Activated T-helper 2 cell treated with anti-CD3 and anti-CD28 coated beads, Interferon-gamma antibody, Interleukin-2, Interleukin-4, amounts not matched to agents 10 μg/mL and 5 μg/mL and 100 μg/mL, durations not matched to agents 14 hours and 24 hours and 36 hours (primary cell): ENCODE measurements around the gene NEURL1. TPM values are rescaled to one million over a fixed set of nuclear protein-coding genes. Genes with fewer than 3 reads are reported as not detected.
"Not testable (repeated sequence)": the region's sequence is repeated elsewhere in the genome, so short reads cannot be mapped to it uniquely, and the experiment has no call there.

ENCODE experiments used
- DNase-seq: peaks from one replicate; pipeline ENCODE4 v3.0.0; 2021; ENCODE audit warnings: low spot score
- H3K27ac Mint-ChIP-seq: one replicate; pipeline ENCODE4 v1.8.0; 2021; ENCODE audit warnings: mixed read lengths
- H3K27me3 Mint-ChIP-seq: one replicate; pipeline ENCODE4 v1.8.0; 2021; ENCODE audit warnings: low read depth, mixed read lengths
- H3K36me3 Mint-ChIP-seq: one replicate; pipeline ENCODE4 v1.8.0; 2021; ENCODE audit warnings: low read depth, mixed read lengths
- H3K4me1 Mint-ChIP-seq: one replicate; pipeline ENCODE4 v1.8.0; 2021; ENCODE audit warnings: low read depth, mixed read lengths
- H3K4me3 Mint-ChIP-seq: one replicate; pipeline ENCODE4 v1.8.0; 2021; ENCODE audit warnings: low read depth, mild to moderate bottlenecking, moderate library complexity, mixed read lengths
- H3K9me3 Mint-ChIP-seq: one replicate; pipeline ENCODE4 v1.8.0; 2021; ENCODE audit warnings: mixed read lengths
- intact Hi-C: fragments of 100-400 bp; cut with micrococcal nuclease; formaldehyde crosslinking; loops from one replicate; pipeline ENCODE4 v1.15.1; 2023
- total RNA-seq: library from RNA; stranded (reverse); gene quantifications from 2 replicates; pipeline ENCODE4 v1.2.3, GENCODE V29; 2022

Gene NEURL1
- total RNA-seq, 1 donor from 2014 or later, result 2.2 TPM

DNA sequence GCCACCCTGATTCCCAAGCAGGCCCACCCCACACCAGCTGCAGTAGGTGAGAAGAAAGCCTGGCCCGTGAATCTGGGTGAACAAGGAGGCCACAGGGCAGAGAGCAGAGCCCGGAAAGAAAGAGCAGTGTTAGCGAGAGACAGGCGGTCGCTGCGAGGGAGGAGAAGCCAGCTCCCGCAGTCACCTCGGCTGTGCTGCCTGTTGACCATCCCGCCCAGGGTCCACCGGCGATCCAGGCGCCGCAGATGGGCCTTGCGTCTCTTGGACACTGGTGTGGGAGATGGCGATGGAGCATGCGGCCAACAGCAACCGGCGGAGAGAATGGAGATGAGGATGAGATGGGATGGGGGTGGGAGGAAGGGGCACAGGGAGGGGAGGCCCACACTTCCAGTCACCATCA lies 128.8 kb downstream of the NEURL1 start:
- H3K4me1 Mint-ChIP-seq, result no peaks in the 10 kb centered on the region
- no peak overlapping the region for H3K27ac Mint-ChIP-seq
- no peak overlapping the region for H3K4me3 Mint-ChIP-seq

DNA sequence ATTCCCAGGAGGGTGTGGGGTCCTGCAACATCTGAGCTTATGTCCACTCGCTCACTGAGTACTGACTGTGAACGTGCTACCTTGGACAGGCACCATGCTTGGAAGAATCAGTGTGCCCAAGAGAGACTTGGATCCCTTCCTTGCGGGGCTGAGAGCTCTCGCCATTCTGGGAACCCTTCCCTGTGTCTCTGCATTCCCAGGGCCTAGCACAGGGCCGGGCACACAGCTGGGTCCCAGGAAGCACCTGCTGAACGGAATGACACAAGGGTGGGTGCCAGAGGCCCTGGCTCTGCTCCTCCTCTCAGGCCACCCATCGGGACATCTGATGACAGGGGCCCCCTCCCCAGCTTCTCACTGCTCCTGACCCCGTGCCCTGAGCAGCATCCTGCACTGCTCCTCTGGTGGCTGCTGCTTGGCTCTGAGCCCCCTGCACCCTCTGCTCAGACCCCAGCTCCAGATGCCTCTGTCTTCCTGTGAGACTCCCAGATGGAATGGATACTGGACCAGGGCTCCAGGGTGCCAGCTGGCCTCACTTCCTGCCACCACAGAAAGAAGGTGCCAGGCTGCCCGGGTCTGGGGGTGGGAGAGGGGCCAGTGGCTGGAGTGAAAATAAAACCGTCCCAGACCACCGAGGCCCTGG lies 129.6 kb downstream of the NEURL1 start:
- DNase-seq, result no peak
- Mint-ChIP-seq H3K36me3 (no peaks in the 10 kb centered on the region), H3K27ac (no peak overlapping the region), H3K9me3 (no peaks in the 10 kb centered on the region), H3K4me3 (no peak overlapping the region), H3K27me3 (no peaks in the 10 kb centered on the region), H3K4me1 (no peaks in the 10 kb centered on the region)
- intact Hi-C loops, result no loop called here

More for the DNA sequence above, 128.8 kb downstream of the NEURL1 start:
- intact Hi-C loops, result no loop called here
- no peak for DNase-seq
- Mint-ChIP-seq H3K36me3 (no peaks in the 10 kb centered on the region), H3K9me3 (no peaks in the 10 kb centered on the region), H3K27me3 (no peaks in the 10 kb centered on the region)

DNA sequence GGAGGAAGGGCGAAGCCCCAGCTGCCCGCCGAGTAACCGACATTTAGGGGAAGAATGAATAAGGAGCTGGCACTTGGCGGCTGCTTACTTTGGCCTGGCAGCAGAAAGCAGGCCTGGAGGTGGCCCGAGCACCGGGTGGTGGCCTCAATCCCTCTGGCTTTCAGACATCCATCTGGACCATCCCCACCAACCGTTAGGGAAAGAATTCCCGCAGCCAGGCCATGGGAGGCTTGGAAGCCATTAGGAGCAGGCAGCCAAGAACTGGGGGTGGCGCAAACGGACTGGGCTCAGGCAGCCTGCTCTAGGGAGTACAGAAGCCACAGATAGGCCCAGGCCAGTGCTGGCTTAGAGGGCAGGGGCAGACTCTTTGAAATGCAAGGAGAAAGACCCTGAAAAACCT lies 132.7 kb downstream of the NEURL1 start:
- H3K4me3 Mint-ChIP-seq, result no peak overlapping the region
- DNase-seq, result no peak
- no peaks in the 10 kb centered on the region for H3K9me3 Mint-ChIP-seq
- intact Hi-C loops, result no loop called here
- no peak overlapping the region for H3K27ac Mint-ChIP-seq
- no peaks in the 10 kb centered on the region for H3K4me1 Mint-ChIP-seq
- H3K36me3 Mint-ChIP-seq, result no peaks in the 10 kb centered on the region
- no peaks in the 10 kb centered on the region for H3K27me3 Mint-ChIP-seq

DNA sequence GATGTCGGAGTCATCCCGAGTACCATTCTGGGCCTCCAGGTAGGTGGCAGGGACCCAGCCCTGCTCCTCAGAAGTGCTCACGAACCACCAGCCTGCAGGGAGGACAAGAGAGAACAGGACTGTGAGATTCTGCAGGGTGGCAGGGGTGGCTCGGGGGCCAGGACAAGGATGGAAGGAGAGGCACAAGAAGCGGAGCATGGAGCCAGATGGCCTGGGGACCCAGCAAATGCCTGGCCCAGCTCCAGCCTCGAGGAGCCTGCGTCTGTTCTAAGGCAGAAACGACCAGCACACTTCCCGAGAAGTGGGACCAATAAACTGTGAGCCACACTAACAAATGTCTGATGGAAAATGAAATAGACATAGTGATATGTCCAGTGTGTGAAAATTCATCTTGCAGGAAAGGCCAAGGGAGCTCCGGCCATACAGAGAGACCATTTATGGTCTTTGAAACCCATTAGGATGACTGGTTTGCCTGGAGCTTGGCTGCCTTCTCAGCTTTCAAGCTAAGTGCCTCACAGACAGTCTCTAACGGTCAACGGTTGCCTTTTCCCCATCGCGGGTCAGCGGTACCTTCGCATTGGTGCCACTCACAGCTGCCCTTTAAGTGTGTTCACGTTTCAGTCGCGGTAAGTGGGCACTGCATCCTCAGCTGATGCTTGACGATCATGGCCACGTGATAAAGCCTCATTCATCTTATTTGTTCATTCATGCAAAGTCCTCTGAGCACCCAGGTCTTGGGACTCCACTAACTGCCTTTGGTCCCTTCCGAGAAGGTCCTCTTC lies 133.8 kb downstream of the NEURL1 start:
- no peaks in the 10 kb centered on the region for H3K4me1 Mint-ChIP-seq
- no peaks in the 10 kb centered on the region for H3K36me3 Mint-ChIP-seq
- no peaks in the 10 kb centered on the region for H3K27me3 Mint-ChIP-seq
- H3K4me3 Mint-ChIP-seq, result no peak overlapping the region
- DNase-seq, result no peak
- no peaks in the 10 kb centered on the region for H3K9me3 Mint-ChIP-seq
- intact Hi-C loops, result no loop called here
- H3K27ac Mint-ChIP-seq, result no peak overlapping the region

DNA sequence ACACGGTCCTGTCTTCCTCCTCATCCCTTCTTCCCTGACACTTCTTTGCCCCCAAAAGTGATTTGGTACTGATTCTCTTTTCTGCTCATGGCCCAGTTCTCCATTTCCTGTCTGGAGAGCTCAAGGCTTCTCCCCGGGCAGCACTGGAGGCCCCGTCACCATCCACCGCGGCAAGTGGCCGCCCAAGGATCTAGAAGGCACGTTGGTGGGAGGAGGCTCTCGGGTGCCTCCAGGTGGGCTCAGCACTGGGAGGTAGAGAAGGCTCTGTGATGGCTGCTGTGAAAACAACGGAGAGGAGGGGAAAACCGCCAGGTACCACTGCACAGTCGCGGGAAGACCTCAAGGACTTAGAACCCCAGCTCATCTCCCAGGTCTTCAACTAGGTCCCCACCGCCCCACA lies 134.4 kb downstream of the NEURL1 start:
- no peaks in the 10 kb centered on the region for H3K36me3 Mint-ChIP-seq
- H3K9me3 Mint-ChIP-seq, result no peaks in the 10 kb centered on the region
- peaks cover under 1% of the 10 kb centered on the region for H3K4me1 Mint-ChIP-seq
- no peak for DNase-seq
- H3K27me3 Mint-ChIP-seq, result no peaks in the 10 kb centered on the region
- H3K27ac Mint-ChIP-seq, result no peak overlapping the region
- intact Hi-C loops, result no loop called here
- H3K4me3 Mint-ChIP-seq, result no peak overlapping the region

DNA sequence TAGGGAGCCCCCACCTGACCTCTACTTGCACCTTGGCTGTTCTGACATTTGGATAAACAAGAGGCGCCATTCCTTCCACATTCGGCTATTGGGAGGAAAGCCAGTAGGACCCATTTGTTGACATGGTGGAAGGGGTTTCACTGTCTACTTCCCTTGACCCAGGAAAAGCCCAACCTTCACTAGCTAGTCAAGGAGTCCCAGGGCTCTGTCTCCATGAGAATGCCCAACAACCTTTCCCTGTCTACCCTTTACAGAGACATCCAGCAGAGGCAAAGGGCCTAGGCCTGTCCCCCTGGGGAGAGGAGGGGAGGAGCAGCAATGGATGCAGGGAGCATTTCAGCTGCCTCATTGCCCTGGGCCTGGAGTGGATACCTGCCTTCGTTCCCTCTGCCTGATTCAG lies 136.1 kb downstream of the NEURL1 start:
- H3K27ac Mint-ChIP-seq, result no peak overlapping the region
- DNase-seq, result no peak
- no peaks in the 10 kb centered on the region for H3K36me3 Mint-ChIP-seq
- H3K4me1 Mint-ChIP-seq, result peaks cover 1% of the 10 kb centered on the region
- intact Hi-C loops, result no loop called here
- H3K27me3 Mint-ChIP-seq, result no peaks in the 10 kb centered on the region
- no peaks in the 10 kb centered on the region for H3K9me3 Mint-ChIP-seq
- no peak overlapping the region for H3K4me3 Mint-ChIP-seq

DNA sequence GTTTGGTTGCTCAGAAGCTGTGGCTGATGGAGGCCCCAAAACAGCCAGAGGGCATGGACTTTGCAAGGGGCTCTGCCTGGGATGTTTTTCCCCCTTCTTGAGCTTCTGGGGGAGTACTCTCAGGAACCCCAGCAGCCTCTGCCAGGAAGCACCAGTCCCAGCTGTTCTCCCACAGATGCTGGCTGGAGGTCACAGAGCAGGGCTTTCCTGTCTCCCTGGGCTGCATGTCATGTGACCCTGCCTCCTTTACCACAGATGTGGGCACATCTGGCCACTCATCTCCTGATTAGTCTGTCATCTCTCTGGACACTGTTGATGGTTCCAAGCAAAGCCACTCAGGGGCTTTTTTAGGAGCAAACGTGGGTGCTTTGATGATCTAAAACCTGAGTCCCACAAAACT lies 136.7 kb downstream of the NEURL1 start:
- Mint-ChIP-seq H3K4me3 (no peak overlapping the region), H3K36me3 (no peaks in the 10 kb centered on the region), H3K27ac (no peak overlapping the region), H3K9me3 (no peaks in the 10 kb centered on the region), H3K4me1 (peaks cover 1% of the 10 kb centered on the region), H3K27me3 (no peaks in the 10 kb centered on the region)
- intact Hi-C loops, result no loop called here
- no peak for DNase-seq

DNA sequence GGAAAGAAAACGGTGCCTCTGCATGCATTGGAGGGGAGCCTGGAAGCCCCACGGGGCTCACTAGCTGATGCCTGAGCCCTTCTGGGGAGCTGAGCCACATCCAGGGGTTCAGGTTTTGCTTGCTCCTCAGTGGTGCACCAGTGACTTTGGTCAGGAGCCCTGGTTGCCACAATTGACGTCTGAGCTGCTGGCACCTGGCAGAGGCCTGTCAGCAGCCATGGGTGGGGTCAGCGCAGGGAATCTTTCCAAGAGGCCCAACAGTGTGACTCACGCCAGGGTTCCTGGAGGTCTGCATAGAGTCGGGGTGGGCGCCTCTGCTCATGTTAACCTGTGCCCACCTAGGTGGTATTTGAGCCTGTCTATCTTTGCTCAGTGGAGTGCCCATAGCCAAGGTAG lies 138.7 kb downstream of the NEURL1 start:
- Mint-ChIP-seq H3K9me3 (no peaks in the 10 kb centered on the region), H3K27ac (no peak overlapping the region), H3K36me3 (no peaks in the 10 kb centered on the region), H3K4me3 (no peak overlapping the region), H3K27me3 (no peaks in the 10 kb centered on the region), H3K4me1 (peaks cover 1% of the 10 kb centered on the region)
- intact Hi-C loops, result no loop called here
- DNase-seq, result no peak

DNA sequence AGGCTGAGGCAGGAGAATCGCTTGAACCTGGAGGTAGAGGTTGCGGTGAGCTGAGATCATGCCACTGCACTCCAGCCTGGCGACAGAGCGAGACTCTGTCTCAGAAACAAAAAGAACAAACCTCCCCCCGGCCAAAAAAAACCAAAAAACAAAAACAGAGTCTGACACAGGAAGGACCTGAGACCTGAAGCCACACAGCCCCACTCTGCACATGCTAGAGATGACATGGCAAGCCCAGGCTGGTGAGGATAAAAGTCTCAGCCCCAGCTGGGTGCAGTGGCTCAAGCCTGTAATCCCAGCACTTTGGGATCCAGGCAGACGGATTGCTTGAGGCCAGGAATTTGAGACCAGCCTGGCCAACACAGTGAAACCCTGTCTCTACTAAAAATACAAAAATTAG lies 139.4 kb downstream of the NEURL1 start:
- H3K9me3 Mint-ChIP-seq, H3K4me1 Mint-ChIP-seq, H3K36me3 Mint-ChIP-seq, H3K27ac Mint-ChIP-seq, H3K4me3 Mint-ChIP-seq, intact Hi-C loops, DNase-seq, H3K27me3 Mint-ChIP-seq: not testable (repeated sequence)

DNA sequence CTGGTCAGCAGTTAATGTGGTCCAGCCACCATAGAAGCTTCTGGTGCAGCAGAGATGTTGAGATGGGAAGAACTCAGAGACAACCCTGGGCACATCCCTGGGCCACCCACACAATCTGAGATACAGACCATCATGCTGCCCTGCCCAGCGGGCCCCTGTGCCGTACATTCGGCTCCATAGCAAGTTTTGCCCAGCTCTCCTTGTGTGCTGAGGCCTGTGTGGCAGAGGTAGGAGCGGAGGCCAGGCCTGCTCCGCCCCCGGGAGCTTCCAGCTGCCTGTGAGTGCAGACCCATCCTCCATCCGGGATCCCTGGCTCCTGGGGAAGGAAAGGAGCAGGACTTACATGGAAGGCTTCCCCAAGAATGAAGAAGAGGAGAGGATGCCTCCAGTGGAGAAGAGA lies 140.3 kb downstream of the NEURL1 start:
- no peaks in the 10 kb centered on the region for H3K27me3 Mint-ChIP-seq
- peaks cover 1% of the 10 kb centered on the region for H3K4me1 Mint-ChIP-seq
- H3K36me3 Mint-ChIP-seq, result no peaks in the 10 kb centered on the region
- no peak overlapping the region for H3K27ac Mint-ChIP-seq
- H3K9me3 Mint-ChIP-seq, result no peaks in the 10 kb centered on the region
- intact Hi-C loops, result no loop called here
- no peak overlapping the region for H3K4me3 Mint-ChIP-seq
- no peak for DNase-seq

DNA sequence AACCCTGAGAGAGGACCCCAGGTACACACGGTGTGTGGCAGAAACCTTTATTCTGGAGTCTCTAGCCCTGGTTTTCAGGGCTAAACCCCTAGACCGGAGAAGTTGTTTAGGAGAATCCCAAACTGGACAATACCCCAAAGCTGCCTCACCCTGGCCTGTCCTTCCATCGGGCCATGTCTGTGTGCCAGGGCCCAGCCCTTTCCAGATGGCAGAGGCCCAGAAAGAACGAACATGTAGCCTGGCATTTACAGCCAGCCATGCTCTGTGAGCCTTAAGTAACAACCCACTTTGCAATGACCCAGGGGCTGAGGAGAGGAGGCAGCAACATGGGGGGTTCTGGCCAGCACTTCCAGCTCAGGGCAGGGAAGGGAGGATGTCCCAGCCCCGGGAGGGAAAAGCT lies 142.1 kb downstream of the NEURL1 start:
- DNase-seq, result no peak
- no peaks in the 10 kb centered on the region for H3K36me3 Mint-ChIP-seq
- H3K9me3 Mint-ChIP-seq, result no peaks in the 10 kb centered on the region
- no peak overlapping the region for H3K27ac Mint-ChIP-seq
- H3K4me3 Mint-ChIP-seq, result no peak overlapping the region
- H3K27me3 Mint-ChIP-seq, result no peaks in the 10 kb centered on the region
- intact Hi-C loops, result no loop called here
- peaks cover 1% of the 10 kb centered on the region for H3K4me1 Mint-ChIP-seq

DNA sequence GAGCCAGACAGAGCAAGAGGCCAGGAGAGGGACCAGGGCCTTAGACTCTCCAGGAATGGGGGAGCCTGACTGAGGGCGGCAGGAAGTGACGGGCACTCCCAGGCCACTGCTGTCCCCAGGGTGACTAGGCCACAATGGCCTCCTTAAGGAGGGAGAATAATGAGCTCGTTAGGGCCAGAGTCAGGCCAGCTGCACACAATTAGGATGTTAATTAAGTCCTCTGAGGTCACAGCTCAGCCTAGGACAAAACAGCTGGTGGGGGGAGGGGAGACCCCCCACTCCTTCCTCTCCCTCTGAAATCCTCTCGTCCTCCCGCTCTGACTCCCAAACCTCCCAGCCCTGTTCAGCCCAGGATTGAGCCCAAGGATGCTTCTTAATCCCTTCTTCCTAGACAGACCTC lies 143.0 kb downstream of the NEURL1 start:
- H3K4me3 Mint-ChIP-seq, result no peak overlapping the region
- no peak for DNase-seq
- no peaks in the 10 kb centered on the region for H3K9me3 Mint-ChIP-seq
- no peaks in the 10 kb centered on the region for H3K27me3 Mint-ChIP-seq
- H3K27ac Mint-ChIP-seq, result no peak overlapping the region
- intact Hi-C loops, result no loop called here
- no peaks in the 10 kb centered on the region for H3K36me3 Mint-ChIP-seq
- peaks cover 1% of the 10 kb centered on the region for H3K4me1 Mint-ChIP-seq

DNA sequence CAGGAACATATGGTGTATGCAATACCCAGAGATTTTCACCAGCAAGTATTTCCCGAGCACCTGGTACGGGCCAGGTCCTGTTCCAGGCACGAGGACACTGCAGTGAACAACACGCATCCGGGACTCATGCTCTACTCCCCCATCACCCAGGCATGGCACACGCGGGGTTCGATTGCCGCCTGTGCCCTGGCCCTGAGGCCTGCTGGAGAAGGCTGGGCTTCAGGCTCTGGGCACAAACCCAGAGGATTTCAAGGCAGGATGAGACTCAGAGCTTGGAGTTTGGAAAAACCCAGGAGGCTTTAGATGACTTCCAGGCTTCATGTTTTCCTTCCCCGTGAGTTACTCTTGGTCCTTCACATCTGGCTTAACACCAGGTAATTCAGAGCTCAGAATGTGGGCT lies 143.5 kb downstream of the NEURL1 start:
- no peak for DNase-seq
- intact Hi-C loops, result no loop called here
- no peaks in the 10 kb centered on the region for H3K36me3 Mint-ChIP-seq
- H3K9me3 Mint-ChIP-seq, result no peaks in the 10 kb centered on the region
- no peaks in the 10 kb centered on the region for H3K27me3 Mint-ChIP-seq
- H3K4me3 Mint-ChIP-seq, result no peak overlapping the region
- peaks cover 1% of the 10 kb centered on the region for H3K4me1 Mint-ChIP-seq
- no peak overlapping the region for H3K27ac Mint-ChIP-seq
